HTR-8/SVneo (cell line): Measurements from ENCODE around the gene LEKR1.
"Not testable (repeated sequence)": the region's sequence is repeated elsewhere in the genome, so short reads cannot be mapped to it uniquely, and the experiment has no call there.

Experiments used
- DNase-seq: peaks from one replicate; pipeline ENCODE4 v3.0.0; 2011; ENCODE audit warnings: low spot score, mixed read lengths; ENCODE audit not compliant: insufficient read length
- FAIRE-seq: peaks from 2 replicates; lab custom pipeline; 2011; peaks lifted over from hg19 to GRCh38; lab: Jason Lieb, UNC

LEKR1 gene

GRCh38 chr3:156803952-156804741 lies 22.0 kb upstream of the LEKR1 start:
- FAIRE-seq, result no peak
- no peak for DNase-seq

- DNase-seq, result no peak
- FAIRE-seq, result no peak
These were observed 19.5 kb upstream of the LEKR1 start for GRCh38 chr3:156806698-156807097.

GRCh38 chr3:156808025-156808424 lies 18.1 kb upstream of the LEKR1 start:
- no peak for FAIRE-seq
- no peak for DNase-seq

- FAIRE-seq (no peak), DNase-seq (no peak)
These were observed 14.9 kb upstream of the LEKR1 start for GRCh38 chr3:156811089-156811862.

GRCh38 chr3:156812521-156813335 lies 13.4 kb upstream of the LEKR1 start:
- FAIRE-seq (no peak), DNase-seq (no peak)

- DNase-seq (no peak), FAIRE-seq (no peak)
These were observed 11.9 kb upstream of the LEKR1 start for GRCh38 chr3:156814295-156814694.

GRCh38 chr3:156816091-156816793 lies 9.9 kb upstream of the LEKR1 start:
- no peak for FAIRE-seq
- DNase-seq, result no peak

- peak; percentile 85 for FAIRE-seq
- DNase-seq, result peak; percentile 72
These were observed 9.1 kb upstream of the LEKR1 start for GRCh38 chr3:156816794-156817645.

GRCh38 chr3:156817646-156818272 lies 8.4 kb upstream of the LEKR1 start:
- FAIRE-seq (no peak), DNase-seq (no peak)

- DNase-seq, result no peak
These were observed 7.9 kb upstream of the LEKR1 start for GRCh38 chr3:156818273-156818651.

GRCh38 chr3:156818890-156819289 lies 7.3 kb upstream of the LEKR1 start:
- DNase-seq (peak; percentile 70), FAIRE-seq (no peak)

More at GRCh38 chr3:156818273-156818651, 7.9 kb upstream of the LEKR1 start:
- FAIRE-seq, result no peak

- DNase-seq (no peak), FAIRE-seq (no peak)
These were observed 6.1 kb upstream of the LEKR1 start for GRCh38 chr3:156819842-156820691.

GRCh38 chr3:156820692-156821080 lies 5.5 kb upstream of the LEKR1 start:
- FAIRE-seq (no peak), DNase-seq (no peak)

- FAIRE-seq, result not testable (repeated sequence)
These were observed 3.4 kb upstream of the LEKR1 start for GRCh38 chr3:156822626-156823260.

GRCh38 chr3:156825795-156826143 lies 384 bp upstream of the LEKR1 start:
- DNase-seq (no peak), FAIRE-seq (no peak)

More at GRCh38 chr3:156822626-156823260, 3.4 kb upstream of the LEKR1 start:
- not testable (repeated sequence) for DNase-seq

- DNase-seq, result no peak
- FAIRE-seq, result no peak
These were observed 1.0 kb downstream of the LEKR1 start for GRCh38 chr3:156826896-156827882.
